Uterus (tissue), 4 donors: ENCODE data around the gene MAD2L2. TPM values are rescaled to one million over a fixed set of nuclear protein-coding genes. Genes with fewer than 3 reads are reported as not detected.

Experiments used
- DNase-seq, 2 donors: peaks; one replicate each; pipeline ENCODE4 v3.0.0-alpha.2; 2019 to 2020
- H3K27ac ChIP-seq, 2 donors: fragments of 200-600 bp; sonication (generic); 1 replicate in 1 of 2; 2 replicates in 1 of 2; pipeline ENCODE4 v1.5.1; 2016 to 2018
- H3K27me3 ChIP-seq, 2 donors: fragments of 200-600 bp; sonication (generic); one replicate each; pipeline ENCODE4 v1.5.1; 2018 to 2019; ENCODE audit warnings: control low read depth in 1 of 2
- H3K36me3 ChIP-seq, 2 donors: fragments of 200-600 bp; sonication (generic); one replicate each; pipeline ENCODE4 v1.5.1; 2019; ENCODE audit warnings: control low read depth in 1 of 2
- H3K4me1 ChIP-seq, 2 donors: fragments of 200-600 bp; sonication (generic); one replicate each; pipeline ENCODE4 v1.5.1; 2018 to 2019; ENCODE audit warnings: control low read depth in 1 of 2
- H3K4me3 ChIP-seq, 2 donors: fragments of 200-600 bp; sonication (generic); 1 replicate in 1 of 2; 2 replicates in 1 of 2; pipeline ENCODE4 v1.5.1; 2018 to 2019; ENCODE audit warnings: mild to moderate bottlenecking in 1 of 2
- H3K9me3 ChIP-seq, 2 donors: fragments of 200-600 bp; sonication (generic); one replicate each; pipeline ENCODE4 v1.5.1; 2019; ENCODE audit warnings: control low read depth in 1 of 2
- CTCF ChIP-seq, 4 experiments: fragments of 200-600 bp in 2 of 4; fragments of 450-650 bp in 2 of 4; sonication (generic) in 2 of 4; IDR thresholded peaks; one replicate each; pipeline ENCODE4 v1.5.1; 2016 to 2019; ENCODE audit warnings: antibody characterized with exemption in 4 of 4, mild to moderate bottlenecking in 2 of 4, moderate library complexity in 1 of 4
- POLR2A ChIP-seq, 2 donors: fragments of 450-650 bp; IDR thresholded peaks; one replicate each; pipeline ENCODE4 v1.6.1; 2016; ENCODE audit warnings: antibody characterized with exemption in 2 of 2, mild to moderate bottlenecking in 1 of 2, moderate library complexity in 1 of 2
- intact Hi-C: fragments of 100-400 bp; cut with DNase I; formaldehyde crosslinking; loops from one replicate; pipeline ENCODE4 v1.15.1; 2023; ENCODE audit warnings: low total_unique reads
- total RNA-seq, 4 donors: library from RNA; depleted of rRNA in 3 of 4; stranded (reverse); fragments of >200 nt in 3 of 4; gene quantifications; one replicate each; pipeline versions ENCODE4 v1.1.0 to v1.2.4, GENCODE V29; 2014 to 2023
- donor health status: DM: yes; HTN: yes; CAD: no.

The MAD2L2 gene
- total RNA-seq, 4 donors from 2014 or later: 24.3 to 66.2 (median 34.6) TPM

- H3K9me3 ChIP-seq: no peaks in the 10 kb centered on the region
- H3K36me3 ChIP-seq: no peaks in the 10 kb centered on the region
- no peak within 1 kb of the TSS for H3K27ac ChIP-seq
- TF ChIP-seq POLR2A (IDR thresholded peaks at IDR 0.05) (no peak), CTCF (IDR thresholded peaks at IDR 0.05) (no peak)
- intact Hi-C loops: no loop called here
- peaks cover 0 to 17% of the 10 kb centered on the region in 2 donors for H3K4me1 ChIP-seq
- no peak within 1 kb of the TSS for H3K4me3 ChIP-seq
- DNase-seq: no peak
- peaks cover 0 to 11% of the 10 kb centered on the region in 2 donors for H3K27me3 ChIP-seq
Measured at GRCh38 chr1:11691302-11691914, 10.5 kb upstream of the MAD2L2 start, which contains the start of gene DRAXIN. DRAXIN (plus strand) TSS chr1:11691710; CDS start chr1:11706259, 14,549 bp downstream.

- H3K36me3 ChIP-seq: no peaks in the 10 kb centered on the region
- H3K4me3 ChIP-seq: no peak overlapping the region
- peaks cover 0 to 17% of the 10 kb centered on the region in 2 donors for H3K4me1 ChIP-seq
- no peak for DNase-seq
- no peaks in the 10 kb centered on the region for H3K9me3 ChIP-seq
- intact Hi-C loops: no loop called here
- no peak overlapping the region for H3K27ac ChIP-seq
- TF ChIP-seq POLR2A (IDR thresholded peaks at IDR 0.05) (no peak), CTCF (IDR thresholded peaks at IDR 0.05) (no peak)
- peaks cover 0 to 11% of the 10 kb centered on the region in 2 donors for H3K27me3 ChIP-seq
Measured at GRCh38 chr1:11690397-11691301, 9.7 kb upstream of the MAD2L2 start.

GRCh38 chr1:11688506-11688905 is 7.6 kb upstream of the MAD2L2 start:
- Histone ChIP-seq H3K9me3 (no peaks in the 10 kb centered on the region), H3K27ac (no peak overlapping the region), H3K4me3 (no peak overlapping the region), H3K36me3 (no peaks in the 10 kb centered on the region), H3K4me1 (peaks cover 0 to 17% of the 10 kb centered on the region in 2 donors), H3K27me3 (peaks cover 0 to 11% of the 10 kb centered on the region in 2 donors)
- no peak for TF ChIP-seq POLR2A (IDR thresholded peaks at IDR 0.05)
- no peak for TF ChIP-seq CTCF (IDR thresholded peaks at IDR 0.05)
- intact Hi-C loops: no loop called here
- DNase-seq: no peak

- peaks cover 0 to under 1% of the 10 kb centered on the region in 2 donors for H3K4me1 ChIP-seq
- intact Hi-C loops: no loop called here
- H3K36me3 ChIP-seq: no peaks in the 10 kb centered on the region
- H3K27ac ChIP-seq: no peak overlapping the region
- H3K4me3 ChIP-seq: no peak overlapping the region
- H3K9me3 ChIP-seq: no peaks in the 10 kb centered on the region
- TF ChIP-seq CTCF (IDR thresholded peaks at IDR 0.05) (no peak), POLR2A (IDR thresholded peaks at IDR 0.05) (no peak)
- DNase-seq: no peak
- peaks cover 0 to 3% of the 10 kb centered on the region in 2 donors for H3K27me3 ChIP-seq
Measured at GRCh38 chr1:11685210-11685752, 4.3 kb upstream of the MAD2L2 start.

GRCh38 chr1:11684070-11684469 is 3.1 kb upstream of the MAD2L2 start:
- intact Hi-C loops: no loop called here
- Histone ChIP-seq H3K27me3 (no peaks in the 10 kb centered on the region), H3K4me3 (no peak overlapping the region), H3K36me3 (no peaks in the 10 kb centered on the region), H3K4me1 (no peaks in the 10 kb centered on the region), H3K27ac (no peak overlapping the region), H3K9me3 (no peaks in the 10 kb centered on the region)
- TF ChIP-seq POLR2A (IDR thresholded peaks at IDR 0.05) (no peak), CTCF (IDR thresholded peaks at IDR 0.05) (no peak)
- no peak for DNase-seq
